Choroid plexus epithelial cell (primary cell): ENCODE data around the gene ISL2.
"Not testable (repeated sequence)": the region's sequence is repeated elsewhere in the genome, so short reads cannot be mapped to it uniquely, and the experiment has no call there.

Experiments
- DNase-seq: peaks from one replicate; pipeline ENCODE4 v3.0.0-alpha.2; 2010; ENCODE audit warnings: low read depth
- H3K4me3 ChIP-seq: 2 replicates; pipeline ENCODE4 v1.5.1; 2011; ENCODE audit warnings: low read depth, mild to moderate bottlenecking, control low read depth, low read length, moderate library complexity
- CTCF ChIP-seq: conservative IDR thresholded peaks from 2 replicates; pipeline ENCODE4 v1.5.1; 2011; ENCODE audit warnings: low read depth, mild to moderate bottlenecking, control low read depth, inconsistent platforms, low read length, moderate library complexity

ISL2 gene

GRCh38 chr15:76303909-76304308 lies 32.7 kb upstream of the ISL2 start:
- no peak for TF ChIP-seq CTCF

GRCh38 chr15:76309601-76310330 lies 26.8 kb upstream of the ISL2 start:
- DNase-seq, result peak; percentile 22
- peak overlapping the region; percentile 33 for H3K4me3 ChIP-seq
- no peak for TF ChIP-seq CTCF

More at GRCh38 chr15:76303909-76304308, 32.7 kb upstream of the ISL2 start:
- no peak overlapping the region for H3K4me3 ChIP-seq
- DNase-seq, result no peak

GRCh38 chr15:76310475-76311099 lies 26.0 kb upstream of the ISL2 start:
- no peak for TF ChIP-seq CTCF
- peak; percentile 18 for DNase-seq
- peak overlapping the region; percentile 95 for H3K4me3 ChIP-seq

- no peak for TF ChIP-seq CTCF
- peak within 1 kb of the TSS; percentile 95 for H3K4me3 ChIP-seq
- peak; percentile 97 for DNase-seq
Observed at GRCh38 chr15:76311100-76311953, 25.2 kb upstream of the ISL2 start, which contains the start of gene ETFA. Gene ETFA, minus strand, starts transcription at chr15:76311469. Its CDS starts 81 bp downstream, at chr15:76311388.

GRCh38 chr15:76312540-76313174 lies 23.9 kb upstream of the ISL2 start:
- no peak overlapping the region for H3K4me3 ChIP-seq
- DNase-seq, result peak; percentile 44
- no peak for TF ChIP-seq CTCF

GRCh38 chr15:76313175-76313567 lies 23.4 kb upstream of the ISL2 start:
- not testable (repeated sequence) for DNase-seq

GRCh38 chr15:76313731-76314130 lies 22.8 kb upstream of the ISL2 start:
- no peak for DNase-seq
- H3K4me3 ChIP-seq, result no peak overlapping the region
- TF ChIP-seq CTCF, result no peak

More at GRCh38 chr15:76313175-76313567, 23.4 kb upstream of the ISL2 start:
- H3K4me3 ChIP-seq, result not testable (repeated sequence)
